Choroid plexus epithelial cell (primary cell): ENCODE measurements around the gene VAC14.

Experiments
- DNase-seq: peaks from one replicate; pipeline ENCODE4 v3.0.0-alpha.2; 2010; ENCODE audit warnings: low read depth
- H3K4me3 ChIP-seq: 2 replicates; pipeline ENCODE4 v1.5.1; 2011; ENCODE audit warnings: low read depth, mild to moderate bottlenecking, control low read depth, low read length, moderate library complexity
- CTCF ChIP-seq: conservative IDR thresholded peaks from 2 replicates; pipeline ENCODE4 v1.5.1; 2011; ENCODE audit warnings: low read depth, mild to moderate bottlenecking, control low read depth, inconsistent platforms, low read length, moderate library complexity

VAC14 gene

GRCh38 chr16:70739389-70739788 lies 61.6 kb downstream of the VAC14 start:
- H3K4me3 ChIP-seq, result no peak overlapping the region
- DNase-seq, result no peak
- TF ChIP-seq CTCF, result no peak

GRCh38 chr16:70738083-70738977 lies 62.6 kb downstream of the VAC14 start:
- DNase-seq, result peak; percentile 88
- no peak overlapping the region for H3K4me3 ChIP-seq
- TF ChIP-seq CTCF, result peak; percentile 78

GRCh38 chr16:70737377-70738082 lies 63.4 kb downstream of the VAC14 start:
- H3K4me3 ChIP-seq, result no peak overlapping the region

GRCh38 chr16:70736465-70737376 lies 64.2 kb downstream of the VAC14 start:
- TF ChIP-seq CTCF, result no peak
- no peak overlapping the region for H3K4me3 ChIP-seq
- peak; percentile 52 for DNase-seq

More at GRCh38 chr16:70737377-70738082, 63.4 kb downstream of the VAC14 start:
- peak; percentile 98 for DNase-seq
- peak; percentile 10 for TF ChIP-seq CTCF

- no peak overlapping the region for H3K4me3 ChIP-seq
- no peak for TF ChIP-seq CTCF
- peak; percentile 71 for DNase-seq
Observed at GRCh38 chr16:70735141-70735979, 65.6 kb downstream of the VAC14 start.
